ENCODE results near the gene RCOR2. TPM values are rescaled to one million over a fixed set of nuclear protein-coding genes. Genes with fewer than 3 reads are reported as not detected.

RCOR2 gene
- total and polyA plus RNA-seq, 12 donors = 0.33 to 4.5 (median 1.2) TPM; not detected in 2

GRCh38 chr11:63945477-63946163 lies 28.7 kb upstream of the RCOR2 start:
- H3K27ac ChIP-seq = peak overlapping the region; percentile 28 to 79 (median 74)
- 27 to 37% (median 33%) methylated on average over 7 to 14 of the region's 14 CpGs for WGBS, 4 donors
- peaks cover 0 to 24% of the 10 kb centered on the region in 2 donors for H3K36me3 ChIP-seq (replicated peaks in 1 of 2)
- intact Hi-C loops (cut with DNase I) = loop anchor here (2.0 to 10.0 kb wide), 2 partner anchors 109 to 181 kb away; partner anchors contain the start of gene ZFTA (in 1 of the 2)
- peak; percentile 77 to 92 (median 88) for DNase-seq
- no peaks in the 10 kb centered on the region for H3K9me3 ChIP-seq (replicated peaks in 1 of 3)
- H3K4me3 ChIP-seq = peak overlapping the region in 1 of 4 donors; percentile 8
- peaks cover 15 to 23% of the 10 kb centered on the region in 2 donors for H3K4me1 ChIP-seq (replicated peaks in 1 of 2)
- no peaks in the 10 kb centered on the region for H3K27me3 ChIP-seq
- TF ChIP-seq POLR2A (IDR thresholded peaks at IDR 0.05) = no peak
- peak; percentile 70 to 94 (median 86) for TF ChIP-seq CTCF (IDR thresholded peaks at IDR 0.05)

GRCh38 chr11:63944987-63945386 lies 28.0 kb upstream of the RCOR2 start:
- peak in 1 of 2 donors; percentile 80 for TF ChIP-seq POLR2A (IDR thresholded peaks at IDR 0.05)
- TF ChIP-seq CTCF (IDR thresholded peaks at IDR 0.05) = no peak
- H3K4me3 ChIP-seq = no peak overlapping the region
- H3K36me3 ChIP-seq (replicated peaks in 1 of 2) = peaks cover 0 to 24% of the 10 kb centered on the region in 2 donors
- no peaks in the 10 kb centered on the region for H3K9me3 ChIP-seq (replicated peaks in 1 of 3)
- peaks cover 15 to 29% of the 10 kb centered on the region in 2 donors for H3K4me1 ChIP-seq (replicated peaks in 1 of 2)
- WGBS, 4 donors = 23 to 36% (median 29%) methylated on average over 7 to 8 of the region's 8 CpGs
- peak; percentile 72 to 95 (median 93) for DNase-seq
- H3K27ac ChIP-seq = peak overlapping the region; percentile 28 to 79 (median 74)
- intact Hi-C loops (cut with DNase I) = loop anchor here (2.0 to 10.0 kb wide), 2 partner anchors 108 to 180 kb away; partner anchors contain the start of gene ZFTA (in 1 of the 2)
- H3K27me3 ChIP-seq = no peaks in the 10 kb centered on the region

GRCh38 chr11:63942803-63943202 lies 25.8 kb upstream of the RCOR2 start:
- Histone ChIP-seq H3K4me1 (replicated peaks in 1 of 2) (peaks cover 20 to 43% of the 10 kb centered on the region in 2 donors), H3K36me3 (replicated peaks in 1 of 2) (peaks cover 0 to 19% of the 10 kb centered on the region in 2 donors), H3K4me3 (no peak overlapping the region), H3K9me3 (replicated peaks in 1 of 3) (no peaks in the 10 kb centered on the region), H3K27me3 (no peaks in the 10 kb centered on the region), H3K27ac (no peak overlapping the region)
- WGBS, 4 donors = 87 to 100% (median 91%) methylated on average over 3 of the region's 3 CpGs
- DNase-seq = no peak
- TF ChIP-seq POLR2A (IDR thresholded peaks at IDR 0.05) = no peak
- intact Hi-C loops (cut with DNase I) = loop anchor here in 1 of 2 donors (10.0 kb wide), 1 partner anchor 178 kb away; the partner anchor contains the start of gene ZFTA

GRCh38 chr11:63941901-63942300 lies 24.9 kb upstream of the RCOR2 start:
- Histone ChIP-seq H3K4me1 (replicated peaks in 1 of 2) (peaks cover 20 to 43% of the 10 kb centered on the region in 2 donors), H3K9me3 (replicated peaks in 1 of 3) (no peaks in the 10 kb centered on the region), H3K27ac (no peak overlapping the region), H3K4me3 (no peak overlapping the region), H3K27me3 (no peaks in the 10 kb centered on the region), H3K36me3 (replicated peaks in 1 of 2) (peaks cover 0 to 10% of the 10 kb centered on the region in 2 donors)
- TF ChIP-seq POLR2A (IDR thresholded peaks at IDR 0.05) = no peak
- no peak for TF ChIP-seq CTCF (IDR thresholded peaks at IDR 0.05)
- no peak for DNase-seq
- intact Hi-C loops (cut with DNase I) = loop anchor here in 1 of 2 donors (10.0 kb wide), 1 partner anchor 177 kb away; the partner anchor contains the start of gene ZFTA
- WGBS, 4 donors = 74 to 86% (median 77%) methylated on average over 4 of the region's 4 CpGs

Data from adrenal gland (tissue), 12 donors.